Lower leg skin (tissue), 4 donors: ENCODE measurements around the gene NAIP. TPM values are rescaled to one million over a fixed set of nuclear protein-coding genes. Genes with fewer than 3 reads are reported as not detected.
"Not testable (repeated sequence)": the region's sequence is repeated elsewhere in the genome, so short reads cannot be mapped to it uniquely, and the experiment has no call there.

ENCODE experiments used
- DNase-seq, 2 donors: peaks; one replicate each; pipeline ENCODE4 v3.0.0-alpha.2; 2019; ENCODE audit warnings: low spot score in 2 of 2
- H3K4me3 ChIP-seq: fragments of 200-600 bp; sonication (generic); 2 replicates; pipeline ENCODE4 v1.5.1; 2017; ENCODE audit warnings: mild to moderate bottlenecking, low read depth; ENCODE audit not compliant: poor library complexity, severe bottlenecking
- POLR2A ChIP-seq, 2 donors: fragments of 450-650 bp; IDR thresholded peaks; one replicate each; pipeline ENCODE4 v1.6.1; 2016 to 2017; ENCODE audit warnings: antibody characterized with exemption in 2 of 2, mild to moderate bottlenecking in 1 of 2, moderate library complexity in 1 of 2
- WGBS, 2 donors: methylation state at CpG; one replicate each; pipeline ENCODE4 v1.1.5; 2018; 5-methylcytosine and 5-hydroxymethylcytosine counted together
- intact Hi-C: fragments of 100-400 bp; cut with DNase I; formaldehyde crosslinking; loops from one replicate; pipeline ENCODE4 v1.15.0; 2023; ENCODE audit warnings: low total_unique reads
- total RNA-seq, 4 donors: library from RNA; depleted of rRNA; stranded (reverse); fragments of >200 nt; gene quantifications; one replicate each; pipeline ENCODE4 v1.1.0, GENCODE V29; 2016
- TF ChIP-seq, protein P1 (sequence below), 3 donors: fragments of 450-650 bp; IDR thresholded peaks; one replicate each; pipeline ENCODE4 v1.5.1; 2016; ENCODE audit warnings: antibody characterized with exemption in 3 of 3, mild to moderate bottlenecking in 3 of 3, moderate library complexity in 2 of 3

The NAIP gene
- total RNA-seq, 4 donors from 2014 or later = 5.6 to 17.5 (median 9.1) TPM

DNA sequence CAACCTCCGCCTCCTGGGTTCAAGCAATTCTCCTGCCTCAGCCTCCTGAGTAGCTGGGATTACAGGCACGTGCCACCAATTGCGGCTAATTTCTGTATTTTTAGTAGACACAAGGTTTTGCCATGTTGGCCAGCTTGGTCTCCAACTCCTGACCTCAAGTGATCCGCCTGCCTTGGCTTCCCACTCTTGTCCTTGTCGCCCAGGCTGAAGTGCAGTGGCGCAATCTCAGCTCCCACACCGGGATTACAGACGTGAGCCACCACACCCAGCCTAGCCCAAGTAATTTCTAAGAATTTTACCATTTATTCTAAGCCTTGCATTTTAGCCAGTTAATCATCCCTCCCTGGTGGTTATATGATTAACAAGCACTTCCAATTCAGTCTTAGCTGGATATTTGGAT is 11.0 kb downstream of the NAIP start:
- TF ChIP-seq, protein P1, sequence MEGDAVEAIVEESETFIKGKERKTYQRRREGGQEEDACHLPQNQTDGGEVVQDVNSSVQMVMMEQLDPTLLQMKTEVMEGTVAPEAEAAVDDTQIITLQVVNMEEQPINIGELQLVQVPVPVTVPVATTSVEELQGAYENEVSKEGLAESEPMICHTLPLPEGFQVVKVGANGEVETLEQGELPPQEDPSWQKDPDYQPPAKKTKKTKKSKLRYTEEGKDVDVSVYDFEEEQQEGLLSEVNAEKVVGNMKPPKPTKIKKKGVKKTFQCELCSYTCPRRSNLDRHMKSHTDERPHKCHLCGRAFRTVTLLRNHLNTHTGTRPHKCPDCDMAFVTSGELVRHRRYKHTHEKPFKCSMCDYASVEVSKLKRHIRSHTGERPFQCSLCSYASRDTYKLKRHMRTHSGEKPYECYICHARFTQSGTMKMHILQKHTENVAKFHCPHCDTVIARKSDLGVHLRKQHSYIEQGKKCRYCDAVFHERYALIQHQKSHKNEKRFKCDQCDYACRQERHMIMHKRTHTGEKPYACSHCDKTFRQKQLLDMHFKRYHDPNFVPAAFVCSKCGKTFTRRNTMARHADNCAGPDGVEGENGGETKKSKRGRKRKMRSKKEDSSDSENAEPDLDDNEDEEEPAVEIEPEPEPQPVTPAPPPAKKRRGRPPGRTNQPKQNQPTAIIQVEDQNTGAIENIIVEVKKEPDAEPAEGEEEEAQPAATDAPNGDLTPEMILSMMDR (IDR thresholded peaks at IDR 0.05) = no peak
- TF ChIP-seq POLR2A (IDR thresholded peaks at IDR 0.05) = no peak
- no peak for DNase-seq
- H3K4me3 ChIP-seq = no peak overlapping the region
- WGBS, 2 donors = 84 to 88% methylated on average over 8 of the region's 8 CpGs
- intact Hi-C loops = no loop called here

DNA sequence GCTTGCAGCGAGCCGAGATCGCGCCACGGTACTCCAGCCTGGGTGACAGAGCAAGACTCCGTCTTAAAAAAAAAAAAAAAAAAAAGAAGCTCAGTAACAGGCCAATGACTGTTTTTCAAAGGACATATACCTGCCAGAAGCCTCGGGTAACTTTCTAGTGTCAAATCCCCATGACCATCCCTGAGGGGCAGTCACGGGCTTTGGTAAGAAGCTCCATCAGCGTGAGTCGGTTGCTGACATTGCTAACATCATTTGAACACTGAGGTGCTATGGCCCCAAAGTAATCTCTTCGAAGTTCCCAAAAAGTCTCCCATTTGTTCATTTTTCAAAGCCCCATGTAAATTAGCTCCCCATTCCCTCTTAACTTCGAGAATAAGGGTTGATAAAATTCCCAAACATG is 11.6 kb downstream of the NAIP start:
- no peak for DNase-seq
- WGBS, 2 donors = 87 to 89% methylated on average over 12 of the region's 12 CpGs
- intact Hi-C loops = no loop called here
- no peak overlapping the region for H3K4me3 ChIP-seq
- TF ChIP-seq, protein P1 (IDR thresholded peaks at IDR 0.05) = no peak

DNA sequence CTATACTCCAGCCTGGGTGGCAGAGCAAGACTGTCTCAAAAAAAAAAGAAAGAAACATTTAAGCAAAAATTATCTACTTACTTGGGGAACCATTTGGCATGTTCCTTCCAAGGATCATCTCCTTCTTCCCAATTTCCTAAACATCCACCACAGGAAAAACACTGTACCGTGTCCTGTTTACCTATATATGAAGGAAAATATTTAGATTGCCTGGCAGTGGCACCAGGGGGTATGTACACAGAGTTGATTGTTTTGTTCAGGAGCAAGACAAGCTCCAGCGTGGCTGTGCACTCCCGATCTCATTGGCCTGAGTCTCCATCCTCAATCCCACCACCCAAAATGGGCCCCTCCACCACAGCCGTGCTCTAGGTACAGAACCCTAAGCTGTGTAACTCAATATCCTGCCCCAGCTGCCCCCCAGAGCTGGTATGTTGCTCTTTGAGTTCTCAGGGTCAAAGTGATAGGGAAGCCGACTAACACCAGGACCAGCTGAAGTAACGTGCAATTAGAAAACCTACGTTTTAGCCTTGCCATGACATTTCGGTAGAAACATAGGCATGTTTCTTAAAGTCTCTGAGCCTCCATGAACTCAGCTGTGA is 13.8 kb downstream of the NAIP start:
- 83 to 88% methylated on average over 8 of the region's 8 CpGs for WGBS, 2 donors
- TF ChIP-seq, protein P1 (IDR thresholded peaks at IDR 0.05) = no peak
- TF ChIP-seq POLR2A (IDR thresholded peaks at IDR 0.05) = no peak
- DNase-seq = no peak
- no peak overlapping the region for H3K4me3 ChIP-seq
- intact Hi-C loops = no loop called here

DNA sequence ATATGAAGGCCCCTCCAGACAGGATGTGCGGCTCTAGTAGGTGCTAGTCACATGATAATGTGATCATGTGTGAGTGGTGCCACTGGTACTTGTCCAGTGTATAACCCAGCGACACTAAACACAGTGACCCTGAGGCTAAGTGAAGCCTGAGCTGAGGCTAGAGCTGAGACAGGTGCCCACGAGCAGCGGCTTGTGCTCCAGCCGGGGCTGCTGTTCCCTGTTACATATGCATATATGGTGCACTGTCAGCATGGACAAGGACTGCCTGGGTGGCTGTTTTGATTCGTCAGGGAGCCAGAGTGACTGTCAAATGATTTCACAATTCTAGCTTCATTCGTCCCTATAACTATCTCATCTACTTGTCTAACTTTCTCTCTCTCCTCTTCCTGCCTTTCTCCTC is 18.2 kb downstream of the NAIP start:
- intact Hi-C loops, H3K4me3 ChIP-seq, DNase-seq: not testable (repeated sequence)
- no CpG with 5 or more reads among the region's 7 CpGs for WGBS, 2 donors

DNA sequence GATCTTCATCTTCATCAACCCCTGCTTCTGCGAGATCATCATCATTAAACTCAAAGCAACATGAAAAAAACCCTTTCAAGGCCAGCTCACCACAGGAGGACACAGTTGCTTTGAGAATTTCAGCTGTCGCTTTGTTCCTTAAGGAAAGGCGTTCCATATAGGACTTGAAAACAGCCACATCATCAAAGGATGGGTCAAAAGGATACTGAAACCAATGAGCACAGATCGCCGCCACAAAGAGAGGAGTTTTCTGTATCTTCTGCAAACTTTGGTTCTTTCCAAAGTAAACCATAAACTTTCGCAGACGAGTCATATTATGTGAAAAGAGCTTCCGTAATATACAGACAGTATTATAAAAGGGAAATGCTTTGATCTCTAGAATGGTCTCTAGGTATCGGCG is 40.3 kb downstream of the NAIP start:
- H3K4me3 ChIP-seq, DNase-seq, intact Hi-C loops: not testable (repeated sequence)
- no CpG with 5 or more reads among the region's 10 CpGs for WGBS, 2 donors

DNA sequence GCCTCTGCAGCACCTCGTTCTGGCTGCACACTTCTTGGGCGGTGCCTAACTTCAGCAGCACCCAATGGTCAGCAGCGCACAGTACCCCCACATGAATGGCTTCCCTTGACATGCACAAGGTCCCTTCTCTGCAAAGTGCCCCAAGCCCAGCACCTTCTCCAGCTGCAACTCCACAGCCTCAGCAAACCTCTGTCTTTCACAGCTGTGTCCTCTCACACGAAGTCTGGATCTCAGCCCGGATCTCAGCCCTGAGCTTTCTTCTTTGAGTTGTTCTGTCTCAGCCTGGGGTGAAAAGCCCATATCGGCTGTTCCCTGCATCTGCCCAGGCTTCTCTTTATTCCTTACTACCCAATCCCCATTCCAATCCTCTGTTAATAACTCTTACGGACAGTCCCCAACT is 57.9 kb downstream of the NAIP start:
- DNase-seq, H3K4me3 ChIP-seq, intact Hi-C loops: not testable (repeated sequence)
- no CpG with 5 or more reads among the region's 7 CpGs for WGBS, 2 donors

DNA sequence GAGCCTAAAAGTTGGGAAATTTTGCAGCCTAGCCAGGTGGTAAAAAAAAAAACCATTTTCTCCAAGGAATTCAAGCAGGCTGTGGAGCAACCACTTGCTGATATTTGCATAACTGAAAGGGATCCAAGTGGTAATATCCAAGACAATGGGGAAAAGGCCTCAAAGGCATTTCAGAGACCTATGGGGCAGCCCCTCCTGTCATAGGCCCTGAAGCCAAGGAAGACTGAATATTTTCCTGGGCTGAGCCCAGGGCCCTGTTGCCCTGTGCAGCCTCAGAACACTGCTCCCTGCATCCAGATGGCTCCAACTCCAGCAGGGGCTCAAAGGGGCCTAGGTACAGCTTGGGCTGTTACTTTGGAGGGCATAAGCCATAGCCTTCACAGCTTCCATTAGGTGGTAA is 60.6 kb downstream of the NAIP start:
- intact Hi-C loops, DNase-seq, H3K4me3 ChIP-seq: not testable (repeated sequence)

DNA sequence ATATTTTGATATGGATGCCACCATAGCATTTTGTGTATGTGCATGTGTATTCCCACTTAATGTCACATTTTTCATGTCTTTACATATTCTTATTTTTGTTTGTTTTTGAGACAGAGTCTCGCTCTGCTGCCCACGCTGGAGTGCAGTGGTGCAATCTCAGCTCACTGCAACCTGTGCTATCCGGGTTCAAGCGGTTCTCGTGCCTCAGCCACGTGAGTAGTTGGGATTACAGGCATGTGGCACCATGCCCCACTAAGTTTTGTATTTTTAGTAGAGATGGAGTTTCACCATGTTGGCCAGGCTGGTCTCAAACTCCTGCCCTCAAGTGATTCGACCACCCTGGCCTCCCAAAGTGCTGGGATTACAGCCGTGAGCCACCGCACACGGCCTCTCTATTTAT is 72.1 kb downstream of the NAIP start:
- WGBS, 2 donors = no CpG with 5 or more reads among the region's 10 CpGs
- DNase-seq, H3K4me3 ChIP-seq, intact Hi-C loops: not testable (repeated sequence)

DNA sequence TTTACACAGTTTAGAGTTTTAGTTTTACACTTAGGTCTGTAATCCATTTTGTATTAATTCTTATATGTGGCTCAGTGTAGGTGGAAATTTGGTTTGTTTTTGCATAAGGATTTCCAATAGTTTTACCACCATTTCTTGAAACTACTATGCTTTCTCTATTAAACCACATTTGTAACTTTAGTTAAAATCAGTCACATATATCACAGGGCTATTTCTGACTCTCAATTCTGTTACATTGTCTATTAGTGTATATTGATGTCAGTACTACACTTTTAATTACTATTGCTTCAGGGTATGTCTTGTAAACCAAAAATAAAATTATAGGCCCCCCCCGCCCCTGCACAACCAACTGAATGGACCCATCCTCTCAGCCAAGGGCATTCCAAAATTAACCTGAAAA is 92.6 kb downstream of the NAIP start:
- intact Hi-C loops = not testable (repeated sequence)
- no CpG with 5 or more reads among the region's 1 CpG for WGBS, 2 donors

DNA sequence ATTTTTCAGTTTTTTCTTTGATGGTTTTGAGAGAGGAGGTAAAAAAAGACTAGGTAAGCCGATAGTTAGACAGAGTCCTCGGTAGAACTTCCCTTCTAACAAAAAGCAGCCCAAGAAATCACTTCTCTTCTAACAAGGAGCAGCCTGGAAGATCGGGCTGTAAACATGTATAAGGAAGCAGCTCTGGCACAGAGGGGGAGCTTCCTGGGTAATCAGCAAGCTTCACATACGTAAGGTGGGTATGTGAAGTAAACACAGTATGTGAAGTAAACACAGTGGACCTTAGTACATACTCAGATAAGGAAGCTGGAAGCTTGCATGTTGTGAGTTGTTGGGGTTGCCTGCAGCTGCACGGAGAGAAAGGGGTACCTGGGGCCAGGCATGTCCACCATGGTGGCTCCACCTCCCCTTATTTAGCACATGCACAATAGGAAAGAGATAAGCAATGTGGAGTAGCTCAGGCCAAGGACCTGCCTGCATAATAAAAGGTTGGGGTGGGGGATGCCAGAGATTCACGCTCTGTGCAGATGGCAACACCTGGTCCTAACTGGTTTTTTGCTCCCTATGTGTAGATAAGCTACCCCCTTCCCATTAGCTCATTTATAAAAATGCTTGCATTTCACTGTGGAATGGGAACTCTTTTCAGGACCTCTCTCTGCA is 93.3 kb downstream of the NAIP start:
- DNase-seq, H3K4me3 ChIP-seq, intact Hi-C loops: not testable (repeated sequence)
- WGBS, 2 donors = no CpG with 5 or more reads among the region's 6 CpGs

More for the DNA sequence above, 92.6 kb downstream of the NAIP start:
- not testable (repeated sequence) for H3K4me3 ChIP-seq, DNase-seq

DNA sequence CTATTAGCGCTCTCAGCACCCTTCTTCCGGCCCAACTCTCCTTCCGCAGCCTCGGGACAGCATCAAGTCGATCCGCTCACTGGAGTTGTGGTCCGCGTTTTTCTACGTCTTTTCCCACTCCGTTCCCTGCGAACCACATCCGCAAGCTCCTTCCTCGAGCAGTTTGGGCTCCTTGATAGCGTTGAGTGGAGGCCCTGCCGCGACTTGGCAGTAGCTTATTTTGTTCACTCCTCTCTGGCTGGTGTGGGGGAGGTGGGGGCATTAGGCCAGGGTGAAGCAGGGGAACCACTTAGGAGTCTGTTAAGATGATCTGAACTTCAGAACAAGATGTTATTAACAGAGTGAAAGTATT is 100.0 kb downstream of the NAIP start:
- DNase-seq, H3K4me3 ChIP-seq, intact Hi-C loops: not testable (repeated sequence)
- WGBS, 2 donors = no CpG with 5 or more reads among the region's 16 CpGs
